Measurements from ENCODE around the gene RLF.

RLF gene

DNA sequence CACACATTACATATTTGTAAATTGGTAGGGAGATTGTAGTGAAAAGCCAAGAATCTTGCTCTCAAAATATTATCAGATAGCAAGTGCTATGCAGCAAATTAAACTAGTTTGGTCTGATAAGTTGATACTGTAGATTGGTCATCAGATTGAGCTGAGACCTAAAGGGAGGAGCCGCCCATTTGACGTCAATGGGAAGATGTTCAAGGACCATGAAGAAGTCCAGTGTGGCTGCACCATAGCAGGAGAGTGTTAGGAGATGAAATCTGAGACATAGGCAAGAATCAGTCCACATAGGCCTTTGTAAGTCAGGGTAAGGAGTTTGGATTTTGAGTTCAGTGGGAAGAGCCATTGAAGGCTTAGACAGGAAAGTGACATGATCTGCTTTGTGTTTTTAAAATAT, 113.1 kb downstream of the RLF start:
- no peak for DNase-seq

DNA sequence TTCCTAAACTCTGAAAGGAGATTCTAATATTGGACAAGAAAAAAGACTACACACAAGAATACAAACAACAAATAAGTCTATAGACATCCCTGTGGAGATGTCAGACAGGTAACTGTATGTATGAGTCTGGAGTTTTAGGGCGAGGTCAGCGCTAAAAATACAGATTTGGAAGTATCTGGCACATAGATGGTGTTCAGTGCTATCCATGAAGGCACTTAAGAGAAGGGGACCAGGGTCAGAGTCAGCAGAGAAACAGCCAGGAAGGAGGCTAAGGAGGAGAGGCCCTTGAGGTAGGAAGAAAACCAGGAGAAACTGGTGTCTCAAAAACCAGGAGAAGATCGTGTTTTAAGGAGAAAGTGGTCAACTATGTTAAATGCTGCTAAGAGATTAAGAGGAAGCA, 114.9 kb downstream of the RLF start:
- DNase-seq: no peak

DNA sequence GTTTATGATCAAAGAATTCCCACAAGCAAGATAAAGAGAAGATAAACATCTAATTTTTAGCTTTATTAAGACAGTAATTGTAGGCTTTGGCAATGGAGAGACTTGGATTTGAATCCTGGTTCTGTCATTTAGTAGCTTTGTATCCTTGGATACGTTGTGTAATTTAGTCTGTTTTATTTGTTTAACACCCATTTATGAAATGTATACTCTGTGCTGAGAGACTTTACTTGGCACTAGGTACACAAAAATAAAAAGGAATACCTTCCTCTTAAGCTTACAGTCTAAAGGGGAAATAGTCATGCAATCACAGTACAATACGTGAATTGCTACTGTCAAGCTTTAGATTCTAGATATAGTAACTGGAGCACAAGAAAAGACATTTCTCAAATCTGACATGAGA, 120.7 kb downstream of the RLF start:
- DNase-seq: peak; percentile 94

Data from NCI-H748 treated with DMSO at 0.1 percent for 48 hours (cell line).